ENCODE data around the gene OR8K1.

OR8K1 gene
- 0 to 0.55 (median 0) reads per million in 17 experiments for total RNA-seq

DNA sequence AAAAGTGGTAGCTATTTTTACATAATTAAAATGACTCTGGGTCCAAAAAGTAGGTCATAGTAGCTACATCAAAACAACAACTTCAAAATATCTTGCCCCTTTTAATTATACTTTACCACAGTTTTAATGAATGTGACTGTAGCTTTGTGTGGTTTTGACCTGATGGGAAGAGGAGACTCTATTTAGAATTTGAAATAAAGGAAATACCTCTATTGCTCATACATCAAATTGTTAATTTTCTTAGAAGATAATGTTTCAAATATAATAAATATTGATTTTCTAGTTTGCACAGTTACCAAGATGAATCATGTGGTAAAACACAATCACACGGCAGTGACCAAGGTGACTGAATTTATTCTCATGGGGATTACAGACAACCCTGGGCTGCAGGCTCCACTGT lies at the start of gene OR8K1:
OR8K1 (plus strand) TSS at position 301 of the 400 bp plus-strand sequence; CDS start at position 301, 0 bp downstream.
- DNase-seq, result no peak

DNA sequence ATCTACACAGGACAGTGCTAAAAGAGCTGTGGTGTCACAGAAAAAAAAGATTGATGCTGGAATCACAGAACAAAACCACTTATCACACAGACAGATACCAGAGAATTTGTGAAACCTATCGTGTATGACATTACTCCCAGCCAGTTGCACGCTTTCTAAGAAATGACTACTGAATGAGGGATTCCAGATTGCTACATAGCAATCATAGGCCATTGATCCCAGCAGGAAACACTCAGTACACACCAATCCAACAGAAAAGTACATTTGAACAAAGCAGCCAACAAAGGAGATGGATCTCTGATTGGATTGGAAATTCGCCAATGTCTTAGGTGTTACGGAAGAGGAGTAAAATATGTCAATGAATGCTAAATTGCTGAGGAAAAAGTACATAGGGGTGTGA lies 48.9 kb upstream of the OR8K1 start:
- DNase-seq, result no peak

DNA sequence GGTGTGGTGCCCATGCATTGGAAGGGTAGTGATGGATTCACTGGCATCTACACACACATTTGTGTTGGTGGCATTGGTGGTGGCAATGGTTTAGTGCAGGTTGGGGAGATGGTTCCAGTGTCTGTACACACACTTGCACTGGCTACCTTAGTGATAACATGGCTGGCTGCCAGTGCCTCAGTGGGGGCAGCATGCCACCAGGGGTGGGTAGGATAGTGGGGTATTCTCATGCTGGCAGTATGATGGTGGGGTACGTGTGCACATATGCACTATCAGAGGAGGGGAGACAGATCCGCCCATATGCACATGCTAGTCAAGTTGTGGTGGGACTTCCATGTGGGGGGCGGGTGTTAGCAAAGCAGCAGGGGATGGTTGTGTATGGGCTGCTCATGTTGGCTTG lies 38.0 kb upstream of the OR8K1 start:
- no peak for DNase-seq

DNA sequence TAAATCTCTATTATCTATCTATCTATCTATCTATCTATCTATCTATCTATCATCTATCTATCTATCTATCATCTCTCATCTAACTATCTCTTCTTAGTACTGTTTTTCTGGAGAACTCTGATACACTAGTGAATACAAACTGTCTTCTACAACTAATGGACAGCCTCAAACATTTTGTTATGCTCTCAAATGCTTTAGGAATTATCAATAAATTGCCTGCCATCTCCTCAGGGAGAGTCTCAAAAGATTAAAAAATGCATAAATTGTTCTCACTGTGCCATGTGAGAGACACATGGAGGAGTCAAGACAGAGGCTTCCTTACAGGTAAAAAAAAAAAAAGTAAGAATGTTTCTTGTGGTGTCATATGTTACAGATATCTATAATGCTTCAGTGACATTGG lies 31.0 kb upstream of the OR8K1 start, which contains the start of gene OR8K3:
OR8K3 (plus strand) TSS at position 301 of the 400 bp plus-strand sequence. CDS start 3,163 bp downstream, outside the sequence.
- no peak for DNase-seq

DNA sequence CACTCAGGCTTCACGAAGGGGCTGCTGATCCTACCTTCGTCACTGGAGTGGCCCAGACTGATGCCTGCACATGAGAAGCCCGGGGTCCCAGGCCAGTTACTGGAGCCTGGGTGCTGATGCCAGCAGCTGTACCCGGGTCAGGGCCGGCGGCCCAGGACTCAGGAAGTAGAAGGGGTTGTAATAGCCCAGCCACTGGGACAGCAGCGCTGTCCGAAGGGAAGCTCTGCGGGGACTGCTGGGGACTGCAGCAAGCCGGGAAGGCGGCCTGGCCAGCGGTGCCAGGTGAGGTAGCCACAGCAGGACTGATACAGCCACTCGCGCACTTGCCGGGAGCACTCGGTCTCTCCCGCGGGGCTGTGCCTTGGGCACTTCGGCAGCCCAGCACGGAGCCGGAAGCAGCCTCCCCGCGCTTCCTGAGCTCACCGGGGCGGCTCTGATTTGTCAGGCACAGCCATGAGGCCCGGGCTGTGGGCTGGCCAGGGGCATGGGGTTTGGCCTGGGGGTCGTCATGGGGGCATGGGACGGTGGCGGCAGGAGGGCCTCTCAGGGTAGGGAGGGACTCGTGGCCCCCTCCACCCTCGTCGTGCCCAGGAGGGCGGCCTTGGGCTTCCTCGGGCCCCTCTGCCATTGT lies 13.9 kb upstream of the OR8K1 start:
- DNase-seq, result no peak

DNA sequence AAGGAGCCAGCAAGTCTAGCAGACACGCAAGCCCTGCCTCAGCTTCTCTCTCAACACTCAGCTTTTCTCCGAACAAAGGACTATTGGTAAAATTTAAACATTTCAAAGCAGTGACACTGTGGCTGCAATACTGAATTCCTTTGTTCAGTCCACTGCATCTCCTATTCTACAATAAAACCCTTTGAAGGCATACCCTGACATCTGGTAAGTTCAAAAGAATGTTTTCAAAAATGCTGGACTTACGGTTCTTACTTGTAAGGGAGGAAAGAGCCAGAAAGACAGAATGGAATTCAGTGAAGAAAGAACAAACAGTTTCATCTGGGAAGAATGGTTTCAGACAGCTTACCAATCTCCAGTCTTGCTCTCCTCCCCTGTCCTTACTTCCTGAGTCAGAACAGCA lies 12.7 kb upstream of the OR8K1 start:
- DNase-seq, result no peak

DNA sequence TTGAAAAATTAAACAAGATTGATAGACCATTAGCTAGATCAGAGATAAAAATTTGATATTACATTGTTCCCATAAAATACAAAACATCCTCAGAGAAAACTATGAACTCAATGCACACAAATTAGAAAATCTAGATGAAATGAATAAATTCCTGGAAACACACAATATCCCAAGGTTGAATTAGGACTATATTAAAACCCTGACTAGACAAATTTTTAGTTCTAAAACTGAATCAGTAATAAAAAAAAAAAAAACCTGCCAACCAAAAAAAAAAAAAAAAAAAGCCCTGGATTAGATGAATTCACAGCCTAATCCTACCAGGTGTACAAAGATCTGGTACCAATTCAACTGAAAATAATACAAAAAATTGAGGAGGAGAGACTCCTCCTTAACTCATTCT lies 5.5 kb upstream of the OR8K1 start:
- no peak for DNase-seq

DNA sequence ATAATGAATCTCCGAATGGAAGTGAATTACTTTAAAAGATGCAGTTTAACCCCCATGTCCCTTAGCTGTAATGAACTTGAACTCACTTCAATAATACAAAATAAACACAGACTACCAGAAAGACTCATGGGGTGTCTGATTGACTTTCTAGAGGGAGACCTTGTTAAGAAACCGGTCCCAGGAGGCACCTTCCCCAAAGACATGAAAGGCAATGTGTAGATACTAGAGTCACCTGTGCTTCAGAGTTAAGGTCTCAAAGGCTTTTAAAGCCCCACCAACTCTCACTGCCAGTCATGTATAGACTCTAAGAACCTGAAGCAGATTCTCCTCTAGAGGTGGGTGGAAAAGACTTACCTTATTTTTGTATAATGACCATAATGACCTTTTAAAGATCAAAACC lies 8.2 kb downstream of the OR8K1 start, which contains the start of gene OR8J1:
OR8J1 (plus strand) TSS at position 301 of the 400 bp plus-strand sequence. CDS start 5,956 bp downstream, outside the sequence.
- DNase-seq, result no peak

DNA sequence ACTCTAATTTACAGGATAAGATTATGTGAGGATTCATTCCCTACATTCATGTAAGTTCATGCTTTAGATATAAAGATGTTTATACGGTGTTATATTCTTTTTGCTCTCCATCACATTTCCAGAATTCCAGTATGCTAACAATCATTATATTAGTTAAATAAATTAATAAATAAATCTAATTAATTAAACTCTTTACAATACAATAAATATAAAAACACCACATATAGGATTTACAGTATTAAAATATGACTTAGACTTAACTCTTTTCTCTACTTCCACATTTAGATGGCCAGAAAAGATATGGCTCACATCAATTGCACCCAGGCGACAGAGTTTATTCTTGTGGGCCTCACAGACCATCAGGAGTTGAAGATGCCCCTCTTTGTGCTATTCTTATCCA lies 29.5 kb downstream of the OR8K1 start, which contains the start of gene OR8U1:
OR8U1 (plus strand) TSS at position 301 of the 400 bp plus-strand sequence; CDS start at position 301, 0 bp downstream.
- no peak for DNase-seq

DNA sequence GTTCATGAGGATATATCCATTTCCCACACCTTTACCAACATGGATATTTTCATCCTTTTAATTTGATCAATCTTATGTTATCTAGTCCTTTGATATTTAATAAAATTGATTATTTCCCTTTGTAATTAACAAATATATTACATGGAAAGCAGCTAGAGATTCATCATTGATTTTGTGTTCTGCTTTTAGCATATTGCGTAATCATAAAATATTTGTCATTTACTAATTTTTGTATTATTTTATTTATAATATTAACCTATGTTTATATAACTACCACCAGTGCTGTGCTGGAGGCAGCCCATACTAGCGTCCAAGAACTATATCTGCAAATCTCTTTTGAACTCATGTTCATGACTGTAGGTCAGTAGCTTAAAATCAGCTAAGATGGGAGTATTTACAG lies 34.3 kb downstream of the OR8K1 start:
- no peak for DNase-seq

DNA sequence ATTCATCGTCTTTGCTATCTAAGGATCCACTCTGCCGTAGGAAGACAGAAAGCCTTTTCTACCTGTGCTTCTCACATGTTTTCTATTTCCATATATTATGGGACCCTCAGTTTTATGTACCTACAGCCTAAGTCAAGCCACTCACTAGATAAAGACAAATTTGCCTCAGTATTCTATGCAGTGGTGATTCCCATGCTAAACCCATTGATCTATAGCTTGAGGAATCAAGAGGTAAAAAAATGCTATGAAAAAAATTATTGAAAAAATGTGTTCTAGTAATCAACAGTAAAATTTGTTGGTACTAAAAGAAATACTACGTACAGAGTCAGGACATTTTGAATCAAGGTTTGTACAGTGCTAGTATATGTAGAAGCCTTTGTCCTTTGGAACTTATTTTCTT lies 48.5 kb downstream of the OR8K1 start:
- DNase-seq, result no peak

DNA sequence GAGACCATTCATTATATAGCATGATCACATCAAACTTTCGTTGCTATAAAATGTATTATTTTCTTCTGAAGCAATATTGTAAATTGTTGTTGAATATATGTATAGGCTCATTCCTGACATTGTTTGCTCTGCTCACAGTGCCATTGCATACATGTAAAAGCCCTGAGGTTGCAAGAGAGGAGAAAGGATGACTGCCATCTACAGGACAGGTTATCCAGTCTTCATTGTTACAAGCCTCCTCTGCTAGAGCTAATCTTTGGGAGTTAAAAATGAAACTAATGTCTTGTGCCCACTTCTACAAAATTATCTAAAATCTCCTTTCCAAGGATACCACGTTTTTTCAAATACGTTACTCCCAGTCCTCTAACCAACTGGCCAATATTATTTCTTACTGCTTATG lies 50.2 kb downstream of the OR8K1 start:
- DNase-seq, result no peak
